ENCODE measurements around the gene HHIPL1. TPM values are rescaled to one million over a fixed set of nuclear protein-coding genes. Genes with fewer than 3 reads are reported as not detected.

Gene HHIPL1
- total and polyA plus RNA-seq, 4 donors, result 0.51 to 7.7 (median 1.5) TPM

DNA sequence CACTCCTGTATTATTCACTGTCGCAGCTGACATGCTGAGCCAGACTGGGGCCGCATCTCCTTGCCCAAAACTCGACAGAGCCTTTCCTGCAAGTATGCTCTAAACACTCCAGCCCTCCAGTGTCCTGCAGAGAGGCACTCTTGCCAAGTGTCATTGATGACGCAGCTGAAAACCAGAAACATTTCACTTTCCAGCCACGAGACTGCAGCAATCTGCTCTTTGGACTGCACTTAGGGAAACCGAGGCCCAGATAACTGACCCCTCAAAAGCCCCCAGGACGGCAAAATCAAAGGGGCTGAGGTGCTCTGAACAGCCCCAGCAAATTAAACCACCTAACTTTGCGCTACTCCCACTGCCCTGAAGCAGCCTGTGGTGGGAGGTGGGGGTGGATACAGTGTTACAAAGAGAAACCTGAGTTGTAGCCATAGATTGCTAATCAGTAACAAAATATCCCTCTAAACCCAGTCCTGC is 43.5 kb upstream of the HHIPL1 start:
- ATAC-seq (ENCODE audit: low FRiP score), result no peak

DNA sequence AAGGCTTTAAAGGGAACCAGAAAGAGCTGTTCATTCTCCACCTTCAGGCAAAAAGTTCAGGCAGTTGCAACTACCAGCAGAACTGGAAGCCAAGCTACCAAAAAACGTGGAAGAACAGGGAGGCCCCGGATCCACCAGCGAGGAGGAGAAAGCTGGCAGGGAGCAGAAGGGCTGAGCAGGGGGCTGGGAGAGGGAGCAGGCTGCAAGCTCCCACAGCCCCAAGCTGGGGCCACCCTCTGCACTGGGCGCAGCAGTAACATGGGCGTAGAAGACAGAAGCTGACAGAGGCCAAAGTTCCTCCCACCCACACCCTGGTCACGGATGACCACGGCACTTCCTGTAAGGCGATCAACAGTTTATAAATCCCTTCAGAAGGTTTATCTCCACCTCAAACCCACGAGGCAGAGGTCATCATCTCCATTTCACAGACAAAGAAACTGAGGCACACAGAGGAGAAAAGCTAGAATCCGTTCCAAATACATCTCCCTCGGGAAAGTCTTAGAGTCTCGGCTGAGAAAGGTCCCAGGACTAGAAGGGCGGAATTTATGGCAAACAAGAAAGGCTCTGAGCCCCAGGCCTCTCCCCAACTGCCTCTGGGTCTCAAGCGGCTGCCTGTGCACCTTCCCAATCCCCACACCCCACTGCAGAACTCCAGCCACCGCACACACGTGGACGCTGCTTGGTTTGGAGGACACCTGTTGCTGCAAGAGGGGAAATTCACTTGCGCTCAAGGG is 42.7 kb upstream of the HHIPL1 start:
- no peaks in the 10 kb centered on the region for H3K27me3 ChIP-seq (ENCODE audit: control insufficient read depth in 1 of 2, insufficient read depth in 2 of 2, low read length in 1 of 2)
- no peaks in the 10 kb centered on the region for H3K9me3 ChIP-seq (ENCODE audit: control insufficient read depth, low read length)
- H3K36me3 ChIP-seq (ENCODE audit: control insufficient read depth in 1 of 2, insufficient read depth in 2 of 2, low read length in 1 of 2), result no peaks in the 10 kb centered on the region
- no peak for DNase-seq
- no peaks in the 10 kb centered on the region for H3K4me1 ChIP-seq (ENCODE audit: control insufficient read depth in 1 of 2, insufficient read depth in 2 of 2, low read length in 2 of 2)
- H3K27ac ChIP-seq (ENCODE audit: low read depth in 1 of 2, low read length in 2 of 2), result no peak overlapping the region
- no peak for ATAC-seq (ENCODE audit: low FRiP score)
- intact Hi-C loops (cut with DNase I), result loop anchor here in 1 of 2 donors (10.0 kb wide), 2 partner anchors 117 to 567 kb away; partner anchors contain the start of genes CCNK and SETD3
- no peak overlapping the region for H3K4me3 ChIP-seq (ENCODE audit: low read length in 2 of 2)
- WGBS, 2 donors, result 79 to 80% methylated on average over 18 of the region's 18 CpGs

More for the DNA sequence above, 43.5 kb upstream of the HHIPL1 start:
- intact Hi-C loops (cut with DNase I), result loop anchor here in 1 of 2 donors (10.0 kb wide), 2 partner anchors 117 to 567 kb away; partner anchors contain the start of genes CCNK and SETD3
- H3K36me3 ChIP-seq (ENCODE audit: control insufficient read depth in 1 of 2, insufficient read depth in 2 of 2, low read length in 1 of 2), result no peaks in the 10 kb centered on the region
- no peak overlapping the region for H3K4me3 ChIP-seq (ENCODE audit: low read length in 2 of 2)
- WGBS, 2 donors, result 84 to 88% methylated on average over 8 of the region's 8 CpGs
- no peaks in the 10 kb centered on the region for H3K9me3 ChIP-seq (ENCODE audit: control insufficient read depth, low read length)
- DNase-seq, result no peak
- H3K27me3 ChIP-seq (ENCODE audit: control insufficient read depth in 1 of 2, insufficient read depth in 2 of 2, low read length in 1 of 2), result no peaks in the 10 kb centered on the region
- H3K27ac ChIP-seq (ENCODE audit: low read depth in 1 of 2, low read length in 2 of 2), result no peak overlapping the region
- H3K4me1 ChIP-seq (ENCODE audit: control insufficient read depth in 1 of 2, insufficient read depth in 2 of 2, low read length in 2 of 2), result no peaks in the 10 kb centered on the region

DNA sequence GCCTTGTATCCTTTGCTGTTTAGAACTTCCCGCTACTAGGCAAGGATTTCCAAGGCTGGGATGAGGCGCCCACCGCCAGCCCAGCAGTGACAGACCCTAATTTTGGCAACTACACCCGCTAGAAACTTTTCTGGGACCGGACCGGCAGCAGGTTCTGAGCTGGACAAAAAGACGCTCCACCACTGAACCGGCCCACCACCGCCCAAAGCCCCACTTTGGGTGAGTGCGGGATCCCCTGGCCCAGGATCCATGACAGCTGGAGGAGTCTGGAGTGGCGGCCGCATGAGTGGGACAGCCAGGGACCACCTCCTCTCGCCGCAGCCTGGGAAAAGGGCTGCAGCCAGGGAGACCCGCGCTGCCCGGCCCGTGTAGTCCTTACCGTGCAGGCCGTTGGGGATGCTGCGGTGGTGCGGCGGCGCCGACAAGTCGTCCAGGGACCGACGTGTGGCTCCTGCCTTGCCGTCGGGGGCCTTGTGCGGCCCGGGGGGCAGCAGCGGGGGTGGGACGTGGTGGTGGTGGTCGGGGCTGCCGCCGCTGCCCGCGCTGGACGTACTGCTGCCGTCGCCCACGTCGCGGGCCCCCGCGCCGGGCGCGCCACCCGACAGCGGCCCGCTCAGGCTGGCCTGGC is 42.0 kb upstream of the HHIPL1 start:
- Histone ChIP-seq H3K9me3 (ENCODE audit: control insufficient read depth, low read length) (no peaks in the 10 kb centered on the region), H3K4me1 (ENCODE audit: control insufficient read depth in 1 of 2, insufficient read depth in 2 of 2, low read length in 2 of 2) (no peaks in the 10 kb centered on the region), H3K27me3 (ENCODE audit: control insufficient read depth in 1 of 2, insufficient read depth in 2 of 2, low read length in 1 of 2) (no peaks in the 10 kb centered on the region), H3K4me3 (ENCODE audit: low read length in 2 of 2) (no peak overlapping the region), H3K27ac (ENCODE audit: low read depth in 1 of 2, low read length in 2 of 2) (no peak overlapping the region), H3K36me3 (ENCODE audit: control insufficient read depth in 1 of 2, insufficient read depth in 2 of 2, low read length in 1 of 2) (no peaks in the 10 kb centered on the region)
- intact Hi-C loops (cut with DNase I), result loop anchor here in 1 of 2 donors (10.0 kb wide), 2 partner anchors 118 to 568 kb away; partner anchors contain the start of genes CCNK and SETD3
- WGBS, 2 donors, result 51 to 62% methylated on average over 28 to 53 of the region's 53 CpGs
- no peak for ATAC-seq (ENCODE audit: low FRiP score)
- no peak for DNase-seq

DNA sequence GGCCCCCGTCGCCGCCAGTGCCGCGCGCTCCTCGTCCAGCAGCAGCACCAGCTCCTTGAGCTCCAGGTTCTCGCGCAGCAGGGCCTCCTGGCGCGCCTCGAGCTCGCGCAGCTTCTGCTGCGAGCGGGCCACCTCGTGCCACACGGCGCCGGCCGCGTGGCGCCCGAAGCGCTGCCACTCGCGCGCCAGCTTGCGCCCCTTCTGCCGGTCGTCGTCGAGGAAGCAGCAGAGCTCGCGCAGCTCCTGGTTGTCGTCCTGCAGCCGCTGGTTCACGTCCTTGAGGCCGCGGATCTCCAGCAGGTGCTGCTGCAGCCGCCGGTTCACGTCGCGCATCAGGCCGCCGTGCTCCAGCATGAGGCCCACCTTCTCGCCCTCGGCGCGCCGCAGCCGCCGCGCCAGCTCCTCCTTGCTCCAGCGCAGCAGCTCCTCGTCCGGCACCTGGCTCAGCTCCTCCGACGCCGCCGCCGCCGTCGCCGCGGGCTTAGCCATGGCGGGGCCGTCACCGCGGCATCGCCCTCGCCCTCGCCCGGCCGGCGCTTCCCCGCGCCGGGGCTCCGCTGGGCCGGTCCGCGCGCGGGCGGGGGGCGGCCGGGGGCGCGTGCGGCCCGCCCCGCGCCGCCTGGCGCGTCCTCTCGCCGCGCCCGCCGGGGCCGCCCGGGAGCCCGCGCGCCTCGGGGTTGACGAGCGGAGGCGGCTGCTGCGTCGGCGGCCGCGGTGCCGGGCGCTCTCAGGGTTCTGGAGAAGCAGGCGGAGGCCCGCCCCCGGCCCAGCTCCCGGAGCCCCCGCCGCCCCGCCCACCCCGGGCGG is 41.3 kb upstream of the HHIPL1 start, which contains the start of gene CCDC85C:
CCDC85C (minus strand) TSS at position 737 of the 807 bp plus-strand sequence; CDS start at position 489, 248 bp downstream.
- H3K36me3 ChIP-seq (ENCODE audit: control insufficient read depth in 1 of 2, insufficient read depth in 2 of 2, low read length in 1 of 2), result no peaks in the 10 kb centered on the region
- no peaks in the 10 kb centered on the region for H3K4me1 ChIP-seq (ENCODE audit: control insufficient read depth in 1 of 2, insufficient read depth in 2 of 2, low read length in 2 of 2)
- H3K27ac ChIP-seq (ENCODE audit: low read depth in 1 of 2, low read length in 2 of 2), result peak within 1 kb of the TSS in 1 of 2 donors; percentile 38
- ATAC-seq (ENCODE audit: low FRiP score), result no peak
- intact Hi-C loops (cut with DNase I), result loop anchor here in 1 of 2 donors (10.0 kb wide), 2 partner anchors 119 to 569 kb away; partner anchors contain the start of genes CCNK and SETD3
- H3K27me3 ChIP-seq (ENCODE audit: control insufficient read depth in 1 of 2, insufficient read depth in 2 of 2, low read length in 1 of 2), result no peaks in the 10 kb centered on the region
- no peak for DNase-seq
- no peaks in the 10 kb centered on the region for H3K9me3 ChIP-seq (ENCODE audit: control insufficient read depth, low read length)
- H3K4me3 ChIP-seq (ENCODE audit: low read length in 2 of 2), result peak within 1 kb of the TSS; percentile 74
- WGBS, 2 donors, result 3 to 4% methylated on average over 69 to 128 of the region's 128 CpGs

DNA sequence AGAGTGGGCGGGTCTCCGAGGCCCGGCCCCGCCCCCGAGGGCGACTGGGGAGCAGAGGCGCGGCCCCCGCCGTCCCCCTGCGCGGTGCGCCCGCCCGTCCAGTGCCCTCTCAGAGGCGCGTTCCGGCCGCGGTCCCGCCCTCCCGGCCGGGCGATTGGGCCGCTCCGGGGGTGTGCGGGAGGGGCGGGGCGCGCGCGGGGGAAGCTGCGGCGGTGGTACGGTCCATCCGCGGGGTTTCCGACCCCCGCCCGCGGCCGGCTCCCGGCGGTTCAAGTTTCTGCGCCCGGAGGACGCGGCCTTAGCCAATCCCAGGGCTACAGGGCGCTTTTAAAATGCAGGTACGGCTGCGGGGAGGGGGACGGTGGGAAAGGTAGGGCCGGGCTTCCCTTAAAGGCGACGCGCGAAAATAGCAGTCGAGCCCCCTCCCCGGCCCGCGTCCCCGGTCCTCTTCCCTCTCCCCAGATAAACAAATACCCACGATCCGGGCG is 40.6 kb upstream of the HHIPL1 start:
- H3K9me3 ChIP-seq (ENCODE audit: control insufficient read depth, low read length), result no peaks in the 10 kb centered on the region
- ATAC-seq (ENCODE audit: low FRiP score) (peak; percentile 97), DNase-seq (peak; percentile 95 to 96)
- no peaks in the 10 kb centered on the region for H3K27me3 ChIP-seq (ENCODE audit: control insufficient read depth in 1 of 2, insufficient read depth in 2 of 2, low read length in 1 of 2)
- peak overlapping the region; percentile 74 for H3K4me3 ChIP-seq (ENCODE audit: low read length in 2 of 2)
- no peaks in the 10 kb centered on the region for H3K4me1 ChIP-seq (ENCODE audit: control insufficient read depth in 1 of 2, insufficient read depth in 2 of 2, low read length in 2 of 2)
- H3K36me3 ChIP-seq (ENCODE audit: control insufficient read depth in 1 of 2, insufficient read depth in 2 of 2, low read length in 1 of 2), result no peaks in the 10 kb centered on the region
- H3K27ac ChIP-seq (ENCODE audit: low read depth in 1 of 2, low read length in 2 of 2), result peak overlapping the region in 1 of 2 donors; percentile 36
- WGBS, 2 donors, result 0 to 1% methylated on average over 31 to 65 of the region's 65 CpGs
- intact Hi-C loops (cut with DNase I), result loop anchor here in 1 of 2 donors (10.0 kb wide), 2 partner anchors 120 to 570 kb away; partner anchors contain the start of genes CCNK and SETD3

DNA sequence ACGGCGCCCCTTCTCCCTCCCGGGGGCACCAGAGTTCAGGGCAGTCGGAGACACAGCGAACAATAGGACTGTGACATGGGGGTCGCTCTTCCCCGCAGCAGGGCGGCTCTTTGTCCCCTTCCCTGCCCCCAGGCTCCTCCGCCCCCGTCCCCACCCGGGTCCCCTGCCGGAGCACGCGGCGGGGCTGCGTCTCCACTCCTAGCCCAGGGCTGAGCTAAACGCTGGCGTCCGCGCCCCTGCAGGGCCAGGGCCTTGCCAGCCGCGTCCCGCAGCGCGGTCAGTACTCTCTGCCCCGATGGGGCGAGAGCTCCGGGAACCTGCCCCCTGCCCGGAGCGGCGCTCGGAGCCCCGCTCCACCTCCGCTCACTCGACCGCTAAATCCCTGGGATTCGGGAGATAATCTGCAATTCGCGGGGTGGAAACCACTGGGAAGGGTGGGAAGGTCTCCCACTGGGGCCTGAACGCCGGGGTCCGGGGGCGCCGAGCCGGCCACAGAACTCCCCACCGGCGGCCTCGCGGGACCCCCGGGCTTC is 40.1 kb upstream of the HHIPL1 start:
- no peaks in the 10 kb centered on the region for H3K27me3 ChIP-seq (ENCODE audit: control insufficient read depth in 1 of 2, insufficient read depth in 2 of 2, low read length in 1 of 2)
- DNase-seq (peak in 1 of 2 donors; percentile 61), ATAC-seq (ENCODE audit: low FRiP score) (peak; percentile 66)
- H3K4me1 ChIP-seq (ENCODE audit: control insufficient read depth in 1 of 2, insufficient read depth in 2 of 2, low read length in 2 of 2), result no peaks in the 10 kb centered on the region
- peak overlapping the region; percentile 74 for H3K4me3 ChIP-seq (ENCODE audit: low read length in 2 of 2)
- H3K36me3 ChIP-seq (ENCODE audit: control insufficient read depth in 1 of 2, insufficient read depth in 2 of 2, low read length in 1 of 2), result no peaks in the 10 kb centered on the region
- 0 to 1% methylated on average over 43 to 50 of the region's 50 CpGs for WGBS, 2 donors
- peak overlapping the region in 1 of 2 donors; percentile 38 for H3K27ac ChIP-seq (ENCODE audit: low read depth in 1 of 2, low read length in 2 of 2)
- intact Hi-C loops (cut with DNase I), result loop anchor here (5.0 to 10.0 kb wide), 3 partner anchors 38 to 570 kb away; partner anchors contain the start of genes CCNK (in 1 of the 2) and SETD3 (in 1 of the 2)
- H3K9me3 ChIP-seq (ENCODE audit: control insufficient read depth, low read length), result no peaks in the 10 kb centered on the region

DNA sequence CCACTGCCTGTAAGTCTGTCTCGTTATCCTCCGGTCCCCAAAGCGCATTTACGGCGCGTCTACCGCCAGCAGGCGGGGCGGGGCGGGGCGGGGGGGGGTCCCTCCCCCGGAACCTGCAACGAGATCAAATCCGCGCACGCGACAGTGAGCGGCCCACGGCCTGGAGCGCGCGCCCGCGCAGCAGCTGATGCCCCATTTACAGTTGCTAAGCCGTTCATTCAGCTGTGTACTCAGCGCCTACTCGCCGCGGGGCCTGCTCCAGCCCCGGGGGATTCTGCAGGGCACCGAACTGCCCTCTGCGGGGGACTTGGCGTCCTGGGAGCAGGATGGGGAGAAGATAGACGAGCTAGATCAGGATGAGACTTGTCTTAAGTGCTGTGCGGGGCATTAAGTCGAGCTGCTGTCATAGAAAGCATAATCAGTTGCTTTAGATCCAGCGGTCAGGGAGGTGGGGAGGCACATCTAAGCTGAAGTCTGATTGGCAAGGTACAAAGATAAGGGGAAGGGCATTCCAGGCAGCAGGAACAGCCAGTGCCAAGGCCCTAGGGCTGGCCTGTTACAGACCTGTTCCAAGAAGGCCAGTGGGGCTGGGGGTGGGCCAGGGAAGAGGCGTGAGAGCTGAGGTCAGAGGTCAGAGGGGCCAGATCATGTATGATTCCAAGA is 39.5 kb upstream of the HHIPL1 start:
- ATAC-seq (ENCODE audit: low FRiP score) (peak; percentile 37), DNase-seq (peak; percentile 64 to 86)
- Histone ChIP-seq H3K9me3 (ENCODE audit: control insufficient read depth, low read length) (no peaks in the 10 kb centered on the region), H3K36me3 (ENCODE audit: control insufficient read depth in 1 of 2, insufficient read depth in 2 of 2, low read length in 1 of 2) (no peaks in the 10 kb centered on the region), H3K4me1 (ENCODE audit: control insufficient read depth in 1 of 2, insufficient read depth in 2 of 2, low read length in 2 of 2) (no peaks in the 10 kb centered on the region), H3K27me3 (ENCODE audit: control insufficient read depth in 1 of 2, insufficient read depth in 2 of 2, low read length in 1 of 2) (no peaks in the 10 kb centered on the region), H3K27ac (ENCODE audit: low read depth in 1 of 2, low read length in 2 of 2) (no peak overlapping the region), H3K4me3 (ENCODE audit: low read length in 2 of 2) (peak overlapping the region; percentile 74)
- intact Hi-C loops (cut with DNase I), result loop anchor here (5.0 to 10.0 kb wide), 3 partner anchors 38 to 571 kb away; partner anchors contain the start of genes CCNK (in 1 of the 2) and SETD3 (in 1 of the 2)
- WGBS, 2 donors, result 4 to 7% methylated on average over 27 to 38 of the region's 38 CpGs

Data from aorta (tissue), 5 donors.